Colonic mucosa (tissue), 4 donors: ENCODE measurements around the gene TENT5C. TPM values are rescaled to one million over a fixed set of nuclear protein-coding genes. Genes with fewer than 3 reads are reported as not detected.

Experiments used
- DNase-seq: peaks from one replicate; pipeline ENCODE4 v3.0.0-alpha.2; 2020
- H3K27ac ChIP-seq: fragments of 200-600 bp; one replicate; pipeline ENCODE4 v1.8.0; 2021
- H3K27me3 ChIP-seq: fragments of 200-600 bp; one replicate; pipeline ENCODE4 v1.8.0; 2021
- H3K36me3 ChIP-seq: fragments of 200-600 bp; one replicate; pipeline ENCODE4 v1.8.0; 2021
- H3K4me1 ChIP-seq: fragments of 200-600 bp; one replicate; pipeline ENCODE4 v1.8.0; 2021; ENCODE audit warnings: mild to moderate bottlenecking
- H3K4me3 ChIP-seq: fragments of 200-600 bp; one replicate; pipeline ENCODE4 v1.8.0; 2021
- H3K9ac ChIP-seq, 2 donors: one replicate each; pipeline ENCODE4 v1.7.0; 2013; ENCODE audit warnings: control low read depth in 2 of 2, low read depth in 2 of 2, low read length in 2 of 2
- H3K9me3 ChIP-seq: fragments of 200-600 bp; one replicate; pipeline ENCODE4 v1.8.0; 2021
- intact Hi-C: fragments of 100-400 bp; cut with DNase I; formaldehyde crosslinking; loops from one replicate; pipeline ENCODE4 v1.14.1; 2022
- total RNA-seq, 2 donors: library from RNA; stranded (reverse); fragmentation: NEBNext Ultra II Directional in 1 of 2; extraction: Animal tissue kit (Norgen Biotek cat#: 25700) in 1 of 2; gene quantifications; one replicate each; pipeline ENCODE4 v1.2.1, GENCODE V29; 2021
- TF ChIP-seq, protein P1 (sequence below): fragments of 200-600 bp; IDR thresholded peaks from one replicate; pipeline ENCODE4 v1.8.0; 2022; ENCODE audit warnings: antibody characterized with exemption, mild to moderate bottlenecking
- donor health status: healthy.
- donor health status: DM: no; HTN: no; CAD: no.
- donor health status: DM: no; HTN: no; CAD: no.

The TENT5C gene
- total RNA-seq, 2 donors from 2014 or later: 40.7 to 58.5 TPM

- Histone ChIP-seq H3K9me3 (no peaks in the 10 kb centered on the region), H3K36me3 (no peaks in the 10 kb centered on the region), H3K27me3 (no peaks in the 10 kb centered on the region), H3K9ac (no peak overlapping the region), H3K4me3 (no peak overlapping the region), H3K27ac (no peak overlapping the region), H3K4me1 (peaks cover 2% of the 10 kb centered on the region)
- intact Hi-C loops: no loop called here
- TF ChIP-seq, protein P1, sequence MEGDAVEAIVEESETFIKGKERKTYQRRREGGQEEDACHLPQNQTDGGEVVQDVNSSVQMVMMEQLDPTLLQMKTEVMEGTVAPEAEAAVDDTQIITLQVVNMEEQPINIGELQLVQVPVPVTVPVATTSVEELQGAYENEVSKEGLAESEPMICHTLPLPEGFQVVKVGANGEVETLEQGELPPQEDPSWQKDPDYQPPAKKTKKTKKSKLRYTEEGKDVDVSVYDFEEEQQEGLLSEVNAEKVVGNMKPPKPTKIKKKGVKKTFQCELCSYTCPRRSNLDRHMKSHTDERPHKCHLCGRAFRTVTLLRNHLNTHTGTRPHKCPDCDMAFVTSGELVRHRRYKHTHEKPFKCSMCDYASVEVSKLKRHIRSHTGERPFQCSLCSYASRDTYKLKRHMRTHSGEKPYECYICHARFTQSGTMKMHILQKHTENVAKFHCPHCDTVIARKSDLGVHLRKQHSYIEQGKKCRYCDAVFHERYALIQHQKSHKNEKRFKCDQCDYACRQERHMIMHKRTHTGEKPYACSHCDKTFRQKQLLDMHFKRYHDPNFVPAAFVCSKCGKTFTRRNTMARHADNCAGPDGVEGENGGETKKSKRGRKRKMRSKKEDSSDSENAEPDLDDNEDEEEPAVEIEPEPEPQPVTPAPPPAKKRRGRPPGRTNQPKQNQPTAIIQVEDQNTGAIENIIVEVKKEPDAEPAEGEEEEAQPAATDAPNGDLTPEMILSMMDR: no peak
- no peak for DNase-seq
Observed at GRCh38 chr1:117641536-117641935, 35.7 kb downstream of the TENT5C start.

GRCh38 chr1:117642963-117643362 lies 37.1 kb downstream of the TENT5C start:
- Histone ChIP-seq H3K9ac (no peak overlapping the region), H3K4me3 (no peak overlapping the region), H3K36me3 (no peaks in the 10 kb centered on the region), H3K4me1 (peaks cover 3% of the 10 kb centered on the region), H3K9me3 (no peaks in the 10 kb centered on the region), H3K27me3 (no peaks in the 10 kb centered on the region), H3K27ac (no peak overlapping the region)
- DNase-seq: no peak
- intact Hi-C loops: no loop called here
- TF ChIP-seq, protein P1: no peak

GRCh38 chr1:117643601-117644000 lies 37.8 kb downstream of the TENT5C start:
- TF ChIP-seq, protein P1: no peak
- H3K4me1 ChIP-seq: peaks cover 3% of the 10 kb centered on the region
- intact Hi-C loops: no loop called here

DNA sequence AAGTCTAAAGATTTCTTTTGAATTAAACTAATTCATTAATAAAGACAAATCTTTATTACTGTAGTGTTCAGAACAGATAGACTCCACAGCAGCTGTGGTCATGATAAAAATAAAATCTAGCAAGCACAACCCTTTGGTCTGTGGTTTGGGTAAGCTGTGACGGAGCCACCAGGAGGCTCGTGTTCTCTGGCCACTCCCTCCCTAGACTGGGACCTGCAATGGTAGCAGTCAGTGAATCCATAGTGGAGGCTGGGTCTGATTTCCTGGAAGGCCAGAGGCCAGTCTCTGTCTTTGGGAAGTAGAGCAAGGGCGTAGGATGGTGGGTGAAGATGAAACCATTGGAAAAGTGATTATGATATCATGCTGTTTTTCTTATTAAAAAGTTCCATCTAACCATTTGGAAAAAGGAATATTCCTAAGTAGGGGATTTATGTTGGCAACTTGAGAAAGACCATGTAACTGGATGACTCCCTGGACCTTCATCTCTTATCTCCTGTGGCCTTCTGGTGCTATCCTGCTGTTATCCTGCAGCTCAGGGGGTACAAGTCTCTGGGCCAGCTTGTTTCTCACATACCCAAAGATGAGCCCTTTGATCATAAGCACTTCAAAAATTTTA lies 39.0 kb downstream of the TENT5C start:
- H3K4me3 ChIP-seq: no peak overlapping the region
- no peak overlapping the region for H3K27ac ChIP-seq
- TF ChIP-seq, protein P1: no peak
- H3K4me1 ChIP-seq: peaks cover 3% of the 10 kb centered on the region
- no peaks in the 10 kb centered on the region for H3K36me3 ChIP-seq
- DNase-seq: no peak
- intact Hi-C loops: no loop called here
- no peaks in the 10 kb centered on the region for H3K27me3 ChIP-seq
- no peaks in the 10 kb centered on the region for H3K9me3 ChIP-seq
- H3K9ac ChIP-seq: no peak overlapping the region

More at GRCh38 chr1:117643601-117644000, 37.8 kb downstream of the TENT5C start:
- no peaks in the 10 kb centered on the region for H3K36me3 ChIP-seq
- H3K4me3 ChIP-seq: no peak overlapping the region
- H3K9me3 ChIP-seq: no peaks in the 10 kb centered on the region
- H3K27me3 ChIP-seq: no peaks in the 10 kb centered on the region
- H3K9ac ChIP-seq: no peak overlapping the region
- no peak for DNase-seq
- H3K27ac ChIP-seq: no peak overlapping the region

DNA sequence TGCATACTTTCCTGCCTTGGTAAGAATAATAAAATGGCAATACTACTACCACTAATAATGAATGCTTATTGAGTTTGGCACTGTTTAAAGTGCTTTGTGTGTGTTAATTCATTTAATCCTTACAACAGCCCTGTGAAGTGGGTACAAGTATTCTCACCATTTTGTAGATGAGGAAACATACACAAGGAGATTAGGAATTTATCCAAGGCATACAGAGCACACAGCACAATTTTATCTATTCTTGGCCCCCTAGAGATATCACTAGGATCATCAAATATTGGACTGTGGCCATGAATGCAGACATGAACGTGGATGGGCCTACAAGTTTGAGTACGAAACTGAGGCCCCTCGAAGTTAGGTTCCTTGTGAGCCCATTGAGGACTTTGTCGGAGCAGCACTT lies 39.5 kb downstream of the TENT5C start:
- H3K27ac ChIP-seq: no peak overlapping the region
- no peaks in the 10 kb centered on the region for H3K9me3 ChIP-seq
- DNase-seq: no peak
- H3K4me3 ChIP-seq: no peak overlapping the region
- H3K36me3 ChIP-seq: no peaks in the 10 kb centered on the region
- TF ChIP-seq, protein P1: no peak
- H3K27me3 ChIP-seq: no peaks in the 10 kb centered on the region
- no peak overlapping the region for H3K9ac ChIP-seq
- peaks cover 3% of the 10 kb centered on the region for H3K4me1 ChIP-seq
- intact Hi-C loops: no loop called here
